HepG2 (cell line): ENCODE measurements around the gene AP2B1.

ENCODE experiments used
- FOXA3 ChIP-seq: IDR thresholded peaks from 2 replicates; pipeline ENCODE4 v1.6.1; 2016; ENCODE audit warnings: missing genetic modification reagents, missing compliant biosample characterization
- SOX13 ChIP-seq, 3 experiments: fragments of 450-650 bp in 1 of 3; sonication (generic) in 1 of 3; formaldehyde crosslinking in 1 of 3; IDR thresholded peaks in 2 of 3; conservative IDR thresholded peaks in 1 of 3; 2 replicates each; pipeline versions ENCODE4 v1.5.0 to v1.6.1; 2016 to 2020; ENCODE audit warnings: antibody characterized with exemption in 1 of 3, mild to moderate bottlenecking in 1 of 3, missing compliant biosample characterization in 1 of 3, missing genetic modification reagents in 1 of 3, moderate library complexity in 1 of 3
- TRIM24 ChIP-seq: sonication (generic); formaldehyde crosslinking; IDR thresholded peaks from 2 replicates; pipeline ENCODE4 v1.8.0; 2022; ENCODE audit warnings: mild to moderate bottlenecking, missing genetic modification reagents
- TF ChIP-seq, protein P1 (sequence below): sonication (generic); formaldehyde crosslinking; IDR thresholded peaks from 2 replicates; pipeline ENCODE4 v1.4.0; 2020; ENCODE audit warnings: missing genetic modification reagents

- TF ChIP-seq TRIM24 (CRISPR knock-in tag) (no peak), SOX13 (IDR thresholded peaks at IDR 0.05) (no peak), SOX13 (CRISPR knock-in tag; conservative IDR thresholded peaks at IDR 0.05 in 1 of 2, IDR thresholded peaks at IDR 0.05 in 1 of 2) (no peak), FOXA3 (no peak)
- TF ChIP-seq, protein P1, sequence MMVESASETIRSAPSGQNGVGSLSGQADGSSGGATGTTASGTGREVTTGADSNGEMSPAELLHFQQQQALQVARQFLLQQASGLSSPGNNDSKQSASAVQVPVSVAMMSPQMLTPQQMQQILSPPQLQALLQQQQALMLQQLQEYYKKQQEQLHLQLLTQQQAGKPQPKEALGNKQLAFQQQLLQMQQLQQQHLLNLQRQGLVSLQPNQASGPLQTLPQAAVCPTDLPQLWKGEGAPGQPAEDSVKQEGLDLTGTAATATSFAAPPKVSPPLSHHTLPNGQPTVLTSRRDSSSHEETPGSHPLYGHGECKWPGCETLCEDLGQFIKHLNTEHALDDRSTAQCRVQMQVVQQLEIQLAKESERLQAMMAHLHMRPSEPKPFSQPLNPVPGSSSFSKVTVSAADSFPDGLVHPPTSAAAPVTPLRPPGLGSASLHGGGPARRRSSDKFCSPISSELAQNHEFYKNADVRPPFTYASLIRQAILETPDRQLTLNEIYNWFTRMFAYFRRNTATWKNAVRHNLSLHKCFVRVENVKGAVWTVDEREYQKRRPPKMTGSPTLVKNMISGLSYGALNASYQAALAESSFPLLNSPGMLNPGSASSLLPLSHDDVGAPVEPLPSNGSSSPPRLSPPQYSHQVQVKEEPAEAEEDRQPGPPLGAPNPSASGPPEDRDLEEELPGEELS (CRISPR knock-in tag), result no peak
Measured at GRCh38 chr17:35557353-35557752, 29.8 kb upstream of the AP2B1 start.
